PC-3 (cell line): ENCODE data around the gene ZNF622. TPM values are rescaled to one million over a fixed set of nuclear protein-coding genes. Genes with fewer than 3 reads are reported as not detected.

Experiments
- ATAC-seq: fragments of 200-7000 bp; cut with Tn5 transposase; 2 replicates; pipeline ENCODE4 v1.9.1; 2020; ENCODE audit warnings: mild to moderate bottlenecking, moderate library complexity
- Bru-seq: library from RNA; stranded (reverse); fragments of 400-500 nt; gene quantifications from one replicate; lab custom pipeline; 2021; lab: Mats Ljungman, UMichigan
- BruChase-seq, 2 experiments: library from RNA; stranded (reverse); fragments of 400-500 nt; gene quantifications; one replicate each; lab custom pipeline; 2021; lab: Mats Ljungman, UMichigan
- BruUV-seq: library from RNA; stranded (reverse); fragments of 400-500 nt; replicated peaks from 2 replicates; lab custom pipeline; 2021; lab: Mats Ljungman, UMichigan
- CTCF ChIA-PET: fragments of 300-600 bp; sonication (Branson Sonifier 250); formaldehyde crosslinking; loops from one replicate; lab custom pipeline; 2022; ENCODE audit warnings: antibody characterized with exemption; lab: Charles Lee
- POLR2A ChIA-PET: fragments of 300-600 bp; sonication (Branson Sonifier 250); formaldehyde crosslinking; loops from one replicate; lab custom pipeline; 2022; ENCODE audit warnings: antibody characterized with exemption; ENCODE audit not compliant: unreplicated experiment; lab: Charles Lee
- DNase-seq: peaks from one replicate; pipeline ENCODE4 v3.0.0-alpha.2; 2015
- H2AFZ ChIP-seq: fragments of 300-600 bp; sonication (generic); 2 replicates; pipeline ENCODE4 v1.6.0; 2016; ENCODE audit warnings: antibody characterized with exemption, low read length
- H3F3A ChIP-seq: fragments of 300-600 bp; sonication (generic); one replicate; pipeline ENCODE4 v1.6.0; 2017; ENCODE audit warnings: antibody characterized with exemption, low read length, control low read depth, mild to moderate bottlenecking; ENCODE audit not compliant: unreplicated experiment
- H3K27ac ChIP-seq: fragments of 300-600 bp; sonication (generic); 2 replicates; pipeline ENCODE4 v1.5.1; 2016; ENCODE audit warnings: mild to moderate bottlenecking, low read length
- H3K27me3 ChIP-seq: fragments of 300-600 bp; sonication (generic); 2 replicates; pipeline ENCODE4 v1.6.1; 2016; ENCODE audit warnings: low read length, mixed read lengths
- H3K36me3 ChIP-seq: fragments of 300-600 bp; sonication (generic); 2 replicates; pipeline ENCODE4 v1.6.1; 2016; ENCODE audit warnings: low read depth, mixed run types, low read length, mixed read lengths
- H3K4me1 ChIP-seq: fragments of 300-600 bp; sonication (generic); 2 replicates; pipeline ENCODE4 v1.5.1; 2016; ENCODE audit warnings: low read length; ENCODE audit not compliant: insufficient read depth
- H3K4me2 ChIP-seq: fragments of 300-600 bp; sonication (generic); 2 replicates; pipeline ENCODE4 v1.6.0; 2016; ENCODE audit warnings: low read length
- H3K4me3 ChIP-seq: fragments of 300-600 bp; sonication (generic); 2 replicates; pipeline ENCODE4 v1.5.1; 2016; ENCODE audit warnings: mild to moderate bottlenecking, low read length, mixed read lengths
- H3K79me2 ChIP-seq: fragments of 300-600 bp; sonication (generic); 2 replicates; pipeline ENCODE4 v1.6.1; 2017; ENCODE audit warnings: low read length, mixed read lengths
- H3K9ac ChIP-seq: fragments of 300-600 bp; sonication (generic); 2 replicates; pipeline ENCODE4 v1.6.0; 2016; ENCODE audit warnings: mild to moderate bottlenecking, low read length
- H3K9me2 ChIP-seq: fragments of 300-600 bp; sonication (generic); replicated peaks from 2 replicates; pipeline ENCODE4 v1.6.1; 2016; ENCODE audit warnings: mixed run types, low read length, mixed read lengths
- H3K9me3 ChIP-seq: fragments of 300-600 bp; sonication (generic); 2 replicates; pipeline ENCODE4 v1.6.1; 2016; ENCODE audit warnings: low read length, mixed read lengths
- H4K20me1 ChIP-seq: fragments of 300-600 bp; sonication (generic); 2 replicates; pipeline ENCODE4 v1.6.1; 2016; ENCODE audit warnings: low read length, mixed read lengths
- CTCF ChIP-seq: fragments of 300-600 bp; sonication (generic); conservative IDR thresholded peaks from 2 replicates; pipeline ENCODE4 v1.5.1; 2017; ENCODE audit warnings: antibody characterized with exemption, low read depth, mild to moderate bottlenecking, low read length
- EZH2 ChIP-seq: fragments of 300-600 bp; sonication (generic); IDR thresholded peaks from one replicate; pipeline ENCODE4 v1.6.1; 2017; ENCODE audit warnings: antibody characterized with exemption, mild to moderate bottlenecking, low read length; ENCODE audit not compliant: unreplicated experiment
- EZH2phosphoT487 ChIP-seq: fragments of 300-600 bp; sonication (generic); IDR thresholded peaks from 2 replicates; pipeline ENCODE4 v1.6.1; 2018; ENCODE audit warnings: mild to moderate bottlenecking, antibody characterized with exemption, low read length, borderline replicate concordance
- intact Hi-C: fragments of 100-400 bp; cut with micrococcal nuclease; formaldehyde crosslinking; loops from 2 replicates; pipeline ENCODE4 v1.9.0; 2023
- long read RNA-seq: library from polyadenylated mRNA; unstranded; transcript quantifications from one replicate; pipeline ENCODE4 v2.0.0, GENCODE V29; 2021; ENCODE audit not compliant: unreplicated experiment
- total RNA-seq: library from RNA; depleted of rRNA; stranded (reverse); fragments of >200 nt; gene quantifications from 2 replicates; pipeline ENCODE4 v1.2.3, GENCODE V29; 2014; rRNA removed

The ZNF622 gene, protein sequence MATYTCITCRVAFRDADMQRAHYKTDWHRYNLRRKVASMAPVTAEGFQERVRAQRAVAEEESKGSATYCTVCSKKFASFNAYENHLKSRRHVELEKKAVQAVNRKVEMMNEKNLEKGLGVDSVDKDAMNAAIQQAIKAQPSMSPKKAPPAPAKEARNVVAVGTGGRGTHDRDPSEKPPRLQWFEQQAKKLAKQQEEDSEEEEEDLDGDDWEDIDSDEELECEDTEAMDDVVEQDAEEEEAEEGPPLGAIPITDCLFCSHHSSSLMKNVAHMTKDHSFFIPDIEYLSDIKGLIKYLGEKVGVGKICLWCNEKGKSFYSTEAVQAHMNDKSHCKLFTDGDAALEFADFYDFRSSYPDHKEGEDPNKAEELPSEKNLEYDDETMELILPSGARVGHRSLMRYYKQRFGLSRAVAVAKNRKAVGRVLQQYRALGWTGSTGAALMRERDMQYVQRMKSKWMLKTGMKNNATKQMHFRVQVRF
- total RNA-seq, result 76.9 and 98.3 TPM in 2 replicates
- percentile 91 among the genes with signal in this experiment for Bru-seq, nascent RNA
- BruChase-seq, experiment 1, labeled RNA remaining after a 6-hour chase, result percentile 77 among the genes with signal in this experiment
- percentile 87 among the genes with signal in this experiment for BruChase-seq, experiment 2, labeled RNA remaining after a 2-hour chase
- long read RNA-seq, transcript ZNF622-201 (6 exons, 1,699 nt), result major isoform, 87 of 100 reads
- long read RNA-seq, partial matches to known transcripts, result 11 of 100 reads
- long read RNA-seq, other reads (novel, unspliced or antisense), result 2 of 100 reads

DNA sequence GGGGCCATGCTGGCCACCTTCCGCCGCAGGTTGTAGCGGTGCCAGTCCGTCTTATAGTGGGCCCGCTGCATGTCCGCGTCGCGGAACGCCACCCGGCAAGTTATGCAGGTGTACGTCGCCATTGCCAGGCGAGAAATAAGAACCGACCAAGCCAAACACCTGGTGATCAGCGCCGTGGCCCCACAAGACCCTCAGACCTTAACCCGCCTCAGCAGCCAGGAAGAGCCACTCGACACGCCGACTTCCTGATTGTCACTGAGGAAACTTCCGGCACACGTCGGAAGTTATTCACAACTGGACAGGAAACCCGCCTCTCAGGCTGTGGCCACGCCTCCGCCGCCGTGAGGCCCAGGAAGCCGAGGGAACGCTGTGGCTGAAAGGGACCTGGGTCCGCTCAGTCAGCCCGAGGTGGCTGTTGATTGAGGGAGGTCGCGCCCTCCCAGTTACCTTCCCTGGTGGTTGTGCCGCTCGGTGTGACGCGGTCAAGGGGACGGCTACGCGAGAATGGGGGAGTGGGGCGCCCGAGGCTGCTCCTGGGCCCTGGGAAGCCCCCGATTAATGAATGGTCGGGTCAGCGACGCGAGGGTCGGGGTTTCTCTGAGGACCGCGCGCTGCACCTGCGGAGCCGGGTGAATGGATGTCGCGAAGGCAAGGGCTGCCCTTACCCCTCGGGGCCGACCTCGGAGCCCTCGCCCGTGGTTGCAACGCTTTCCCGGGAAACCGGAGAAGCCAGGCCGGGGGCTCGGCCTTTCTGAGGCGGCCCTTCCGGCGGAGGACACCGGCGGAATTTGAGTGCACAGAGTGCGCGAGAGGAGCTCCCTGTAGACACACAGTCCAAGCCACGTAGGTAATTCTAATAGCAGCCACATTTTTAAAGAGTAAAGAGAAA is at the start of gene ZNF622:
ZNF622 (minus strand) TSS at position 257 of the 889 bp plus-strand sequence; CDS start at position 122, 135 bp downstream.
- Histone ChIP-seq H3K9me3 (no peaks in the 10 kb centered on the region), H3F3A (no peaks in the 10 kb centered on the region), H2AFZ (peak within 1 kb of the TSS; percentile 83), H4K20me1 (peaks cover 36% of the 10 kb centered on the region), H3K4me3 (peak within 1 kb of the TSS; percentile 80), H3K9ac (peak within 1 kb of the TSS; percentile 83), H3K4me2 (peak within 1 kb of the TSS; percentile 88), H3K36me3 (peaks cover 28% of the 10 kb centered on the region), H3K79me2 (peaks cover 96% of the 10 kb centered on the region), H3K27ac (peak within 1 kb of the TSS; percentile 58), H3K27me3 (no peaks in the 10 kb centered on the region), H3K4me1 (peaks cover 50% of the 10 kb centered on the region), H3K9me2 (no peaks in the 10 kb centered on the region)
- BruUV-seq, result no TSS peak
- DNase-seq, result peak; percentile 99
- TF ChIP-seq CTCF, result no peak
- no peak for TF ChIP-seq EZH2phosphoT487
- no peak for TF ChIP-seq EZH2
- intact Hi-C loops, result no loop called here
- peak; percentile 89 for ATAC-seq
- ChIA-PET CTCF (no interaction called here), POLR2A (no interaction called here)

DNA sequence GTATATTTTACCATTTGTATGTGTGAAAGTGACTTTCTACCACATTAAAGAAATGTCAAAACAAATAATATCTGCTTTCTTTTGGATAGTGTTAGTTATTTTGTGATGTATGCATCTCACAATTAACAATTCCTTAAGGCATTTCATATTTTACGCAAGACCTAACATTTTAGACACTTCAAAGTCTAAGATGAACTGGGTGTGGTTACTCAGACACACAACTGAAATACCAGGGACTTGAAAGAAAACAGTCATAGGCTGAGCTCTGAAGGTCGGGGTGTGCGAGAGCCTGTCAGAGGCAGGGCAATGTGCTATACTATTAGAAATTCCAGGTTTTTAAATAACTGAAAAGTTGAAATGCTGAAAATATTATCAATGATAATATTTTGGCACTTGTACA is 44.5 kb upstream of the ZNF622 start:
- CTCF ChIA-PET, result no interaction called here
- no TSS peak for BruUV-seq

More for the DNA sequence above, 44.5 kb upstream of the ZNF622 start:
- no peak overlapping the region for H3K9ac ChIP-seq
- DNase-seq, result no peak
- 0 out of 2 replicates have a peak, but pooled peaks cover 4% of the 10 kb centered on the region for H3K4me1 ChIP-seq
- H4K20me1 ChIP-seq, result no peaks in the 10 kb centered on the region
- H3K79me2 ChIP-seq, result no peaks in the 10 kb centered on the region
- intact Hi-C loops, result no loop called here
- H3K4me2 ChIP-seq, result no peak overlapping the region
- H3F3A ChIP-seq, result no peaks in the 10 kb centered on the region
- POLR2A ChIA-PET, result no interaction called here
- no peak overlapping the region for H3K27ac ChIP-seq
- ATAC-seq, result no peak
- no peaks in the 10 kb centered on the region for H3K27me3 ChIP-seq
- no peak overlapping the region for H2AFZ ChIP-seq
- H3K9me3 ChIP-seq, result no peaks in the 10 kb centered on the region
- H3K4me3 ChIP-seq, result no peak overlapping the region
- no peaks in the 10 kb centered on the region for H3K36me3 ChIP-seq
- H3K9me2 ChIP-seq, result no peaks in the 10 kb centered on the region
- TF ChIP-seq EZH2, result no peak
- TF ChIP-seq CTCF, result no peak
- no peak for TF ChIP-seq EZH2phosphoT487
